Right ventricle myocardium inferior (tissue), 1 donor: Measurements from ENCODE around the gene GDPD3. TPM values are rescaled to one million over a fixed set of nuclear protein-coding genes. Genes with fewer than 3 reads are reported as not detected.

Experiments
- ATAC-seq: fragments of 200-7000 bp; cut with Tn5 transposase; one replicate; pipeline ENCODE4 v1.9.1; 2020; ENCODE audit warnings: mild to moderate bottlenecking, moderate library complexity
- DNase-seq: peaks from one replicate; pipeline ENCODE4 v3.0.0; 2021; ENCODE audit errors: missing footprints
- intact Hi-C: fragments of 100-400 bp; cut with DNase I; formaldehyde crosslinking; loops from one replicate; pipeline ENCODE4 v1.11.0; 2022
- total RNA-seq: library from RNA; stranded (reverse); fragmentation: NEBNext Ultra II Directional; extraction: Animal tissue kit (Norgen Biotek cat#: 25700); gene quantifications from one replicate; pipeline ENCODE4 v1.2.1, GENCODE V29; 2021
- donor health status: DM: no; HTN: yes; CAD: no; lungs with severe emphysema.

Gene GDPD3
- total RNA-seq, 1 donor from 2014 or later: 2.2 TPM

- DNase-seq (no peak), ATAC-seq (no peak)
- intact Hi-C loops: loop anchor here (5.0 kb wide), 1 partner anchor 260 kb away; the partner anchor contains the start of gene MAZ
Observed at GRCh38 chr16:30066761-30067583, 46.4 kb downstream of the GDPD3 start.

- DNase-seq (peak; percentile 86), ATAC-seq (peak; percentile 0)
- intact Hi-C loops: loop anchor here (2.0 to 5.0 kb wide), 2 partner anchors 57 to 259 kb away; partner anchors contain the start of genes MAPK3 and MAZ
Observed at GRCh38 chr16:30065943-30066760, 47.2 kb downstream of the GDPD3 start.

- ATAC-seq: peak; percentile 91
- DNase-seq: peak; percentile 99
- intact Hi-C loops: loop anchor here (2.0 to 5.0 kb wide), 2 partner anchors 57 to 258 kb away; partner anchors contain the start of genes MAPK3 and MAZ
Observed at GRCh38 chr16:30065102-30065942, 48.0 kb downstream of the GDPD3 start, which contains the start of gene ALDOA. TSS of gene ALDOA (plus strand) at chr16:30065760. CDS start at chr16:30066898, 1,138 bp downstream.

GRCh38 chr16:30064729-30065101 is 48.6 kb downstream of the GDPD3 start:
- no peak for DNase-seq
- intact Hi-C loops: loop anchor here (2.0 to 5.0 kb wide), 2 partner anchors 58 to 257 kb away; partner anchors contain the start of genes MAPK3 and MAZ
- ATAC-seq: peak; percentile 2

GRCh38 chr16:30063893-30064728 is 49.2 kb downstream of the GDPD3 start:
- ATAC-seq: peak; percentile 62
- DNase-seq: peak; percentile 87
- intact Hi-C loops: loop anchor here (2.0 kb wide), 1 partner anchor 59 kb away; the partner anchor contains the start of gene MAPK3

GRCh38 chr16:30063278-30063892 is 50.0 kb downstream of the GDPD3 start:
- ATAC-seq: no peak
- no peak for DNase-seq
- intact Hi-C loops: no loop called here

- no peak for DNase-seq
- ATAC-seq: no peak
- intact Hi-C loops: no loop called here
Observed at GRCh38 chr16:30060836-30061554, 52.3 kb downstream of the GDPD3 start.

- no peak for DNase-seq
Observed at GRCh38 chr16:30060346-30060745, 53.0 kb downstream of the GDPD3 start.

GRCh38 chr16:30054959-30055553 is 58.3 kb downstream of the GDPD3 start:
- ATAC-seq: no peak
- intact Hi-C loops: no loop called here
- DNase-seq: no peak

More at GRCh38 chr16:30060346-30060745, 53.0 kb downstream of the GDPD3 start:
- ATAC-seq: no peak
- intact Hi-C loops: no loop called here

Other genes with a start within 250 kb of the GDPD3 start
- gene SEZ6L2, start 214.0 kb downstream of the GDPD3 start, total RNA-seq: 0.43 TPM
- 0.19 TPM for gene ASPHD1, start 213.0 kb downstream of the GDPD3 start, total RNA-seq
- gene KCTD13, start 187.3 kb downstream of the GDPD3 start, total RNA-seq: 8.0 TPM
- gene TMEM219, start 151.5 kb downstream of the GDPD3 start, total RNA-seq: 74.4 TPM
- 32.7 TPM for gene TAOK2, start 139.7 kb downstream of the GDPD3 start, total RNA-seq
- 20.2 TPM for gene HIRIP3, start 117.9 kb downstream of the GDPD3 start, total RNA-seq
- 32.4 TPM for gene INO80E, start 117.3 kb downstream of the GDPD3 start, total RNA-seq
- 0.35 TPM for gene DOC2A, start 102.5 kb downstream of the GDPD3 start, total RNA-seq
- not detected for gene C16orf92, start 90.3 kb downstream of the GDPD3 start, total RNA-seq
- gene TLCD3B, start 82.3 kb downstream of the GDPD3 start, total RNA-seq: not detected
- gene ALDOA, start 47.8 kb downstream of the GDPD3 start, total RNA-seq: 4,126 TPM
- 37.8 TPM for gene PPP4C, start 37.5 kb downstream of the GDPD3 start, total RNA-seq
- 0.51 TPM for gene TBX6, start 21.6 kb downstream of the GDPD3 start, total RNA-seq
- 61.5 TPM for gene YPEL3, start 17.3 kb downstream of the GDPD3 start, total RNA-seq
- 46.0 TPM for gene MAPK3, start 9.7 kb upstream of the GDPD3 start, total RNA-seq
- 15.8 TPM for gene CORO1A, start 70.1 kb upstream of the GDPD3 start, total RNA-seq
- 49.7 TPM for gene BOLA2B, start 80.1 kb upstream of the GDPD3 start, total RNA-seq
- 7.4 TPM for gene SLX1A, start 80.3 kb upstream of the GDPD3 start, total RNA-seq
- gene SULT1A3, start 85.7 kb upstream of the GDPD3 start, total RNA-seq: 10.3 TPM
- gene NPIPB13, start 134.9 kb upstream of the GDPD3 start, total RNA-seq: 4.5 TPM
- 35.0 TPM for gene CD2BP2, start 241.8 kb upstream of the GDPD3 start, total RNA-seq